ENCODE data around the gene SRSF5. TPM values are rescaled to one million over a fixed set of nuclear protein-coding genes. Genes with fewer than 3 reads are reported as not detected.

The SRSF5 gene
- total and polyA plus RNA-seq, 2 of the 8 experiments (the other 6 are each of a cell fraction or from before 2014, with no cell fraction given), result 101 to 238 TPM

DNA sequence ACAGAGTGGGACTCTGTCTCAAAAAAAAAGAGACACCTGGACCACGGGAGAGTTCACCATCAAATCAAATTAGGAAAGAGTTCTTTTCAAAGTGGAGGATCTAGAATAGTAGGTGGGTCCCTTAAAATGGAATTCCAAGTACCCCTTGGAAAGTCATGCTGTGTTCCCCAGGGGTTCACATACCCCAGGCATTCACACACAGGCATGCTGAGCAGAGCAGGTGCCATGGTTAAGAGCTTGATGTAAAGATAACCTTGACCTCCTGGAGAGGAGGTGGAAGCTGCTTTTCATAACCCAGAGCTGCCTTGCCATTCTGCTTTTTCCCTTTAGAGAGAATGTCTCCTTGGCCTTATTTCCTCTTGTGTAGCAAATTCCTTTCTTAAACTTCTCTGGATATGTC lies 14.2 kb upstream of the SRSF5 start:
- Histone ChIP-seq H3K79me2 (ENCODE audit: control insufficient read depth in 1 of 2, insufficient read depth in 2 of 2, low read length in 2 of 2) (no peaks in the 10 kb centered on the region), H3K27ac (ENCODE audit: low read depth, low read length) (no peak overlapping the region), H3K79me1 (ENCODE audit: low read depth, low read length) (no peaks in the 10 kb centered on the region), H3K9me3 (ENCODE audit: insufficient read depth in 2 of 2, low read depth in 1 of 2, low read length in 1 of 2) (no peaks in the 10 kb centered on the region; a peak in 1 of 4 replicates), H2AFZ (ENCODE audit: low read length) (no peak overlapping the region), H4K5ac (ENCODE audit: insufficient read length, low read depth, low read length) (no peak overlapping the region), H4K20me1 (replicated peaks in 1 of 2; ENCODE audit: control insufficient read depth in 1 of 2, insufficient read depth in 2 of 2, low read length in 2 of 2) (no peaks in the 10 kb centered on the region), H3K18ac (ENCODE audit: extremely low read depth, low read length) (no peak overlapping the region), H3K36me3 (ENCODE audit: control insufficient read depth in 2 of 4, insufficient read depth in 4 of 4, low read length in 3 of 4) (no peaks in the 10 kb centered on the region), H3K4ac (replicated peaks; ENCODE audit: insufficient read length, low read depth, low read length) (no peak overlapping the region), H2BK5ac (ENCODE audit: low read depth, low read length) (no peak overlapping the region), H4K8ac (ENCODE audit: extremely low read depth, insufficient read depth, low read length) (no peak overlapping the region), H3K27me3 (replicated peaks in 1 of 4; ENCODE audit: control insufficient read depth in 3 of 4, extremely low read depth in 1 of 4, insufficient read depth in 3 of 4, low read length in 3 of 4) (no peaks in the 10 kb centered on the region), H3K9ac (replicated peaks in 1 of 4; ENCODE audit: extremely low read depth in 1 of 4, low read depth in 3 of 4, low read length in 3 of 4) (no peak overlapping the region), H3K23me2 (ENCODE audit: low read depth, low read length) (no peaks in the 10 kb centered on the region), H3K56ac (replicated peaks; ENCODE audit: insufficient read length, low read depth, low read length) (no peak overlapping the region), H2BK12ac (ENCODE audit: low read depth, low read length) (no peak overlapping the region), H3K4me3 (ENCODE audit: extremely low read depth in 1 of 4, insufficient read depth in 2 of 4, low read depth in 3 of 4, low read length in 4 of 4) (no peak overlapping the region), H2BK120ac (replicated peaks; ENCODE audit: low read depth, low read length) (no peak overlapping the region), H2AK5ac (ENCODE audit: low read depth, low read length) (no peak overlapping the region), H3K23ac (ENCODE audit: insufficient read length) (no peak overlapping the region), H3K4me1 (replicated peaks in 1 of 4; ENCODE audit: control insufficient read depth in 3 of 4, insufficient read depth in 4 of 4, low read length in 3 of 4) (0 out of 7 replicates have a peak, but pooled peaks cover 0 to 2% (median 0%) of the 10 kb centered on the region in 4 experiments), H3K4me2 (ENCODE audit: insufficient read depth in 1 of 2, low read depth in 2 of 2, low read length in 2 of 2) (no peak overlapping the region; a peak in 2 of 4 replicates), H2BK15ac (ENCODE audit: low read length) (no peak overlapping the region), H4K91ac (replicated peaks; ENCODE audit: insufficient read length, low read length) (no peak overlapping the region), H3K14ac (ENCODE audit: insufficient read length) (no peak overlapping the region), H2BK20ac (ENCODE audit: low read length) (no peak overlapping the region)
- ChIA-PET POLR2A (ENCODE audit: partially characterized antibody) (interaction anchor here (0.5 to 5.0 kb wide), 2 partner anchors 12 to 14 kb away, joined by 3 to 29 read pairs; partner anchors contain the start of gene SRSF5), CTCF (ENCODE audit: partially characterized antibody) (interaction anchor here (1.6 to 2.4 kb wide), 2 partner anchors 25 to 205 kb away, joined by 3 to 6 read pairs; no protein-coding TSS in a partner anchor)
- TF ChIP-seq RNF2 (IDR thresholded peaks at IDR 0.05; ENCODE audit: borderline replicate concordance, low read depth, low read length, missing control alignments, poor library complexity, severe bottlenecking) (no peak), NANOG (IDR thresholded peaks at IDR 0.05; ENCODE audit: insufficient read depth, low read depth, low read length, poor library complexity, severe bottlenecking) (no peak), SP1 (IDR thresholded peaks at IDR 0.05; ENCODE audit: low read depth, low read length) (no peak), SP4 (IDR thresholded peaks at IDR 0.05; ENCODE audit: low read length) (no peak), EGR1 (IDR thresholded peaks at IDR 0.05; ENCODE audit: borderline replicate concordance, low read depth, low read length) (no peak), ASH2L (IDR thresholded peaks at IDR 0.05; ENCODE audit: low read length) (no peak), SIRT6 (IDR thresholded peaks at IDR 0.05; ENCODE audit: low read length) (no peak), KDM1A (IDR thresholded peaks at IDR 0.05; ENCODE audit: borderline replicate concordance, low read length) (no peak)
- DNase-seq (ENCODE audit: low read depth in 1 of 2, low spot score in 2 of 2), result no peak
- 63% methylated on average over 1 of the region's 1 CpG; no CpG with 5 or more reads in 1 of the 2 experiments for WGBS, 2 experiments (ENCODE audit: extremely low coverage in 1 of 2, insufficient coverage in 1 of 2, insufficient read length in 1 of 2, insufficient replicate concordance in 2 of 2, low coverage in 1 of 2, low lambda C conversion rate in 2 of 2, missing lambda C conversion rate in 1 of 2)
- no peak for FAIRE-seq

Data from H1 (cell line).